ENCODE results near the gene HEATR1.
"Not testable (repeated sequence)": the region's sequence is repeated elsewhere in the genome, so short reads cannot be mapped to it uniquely, and the experiment has no call there.

Gene HEATR1

DNA sequence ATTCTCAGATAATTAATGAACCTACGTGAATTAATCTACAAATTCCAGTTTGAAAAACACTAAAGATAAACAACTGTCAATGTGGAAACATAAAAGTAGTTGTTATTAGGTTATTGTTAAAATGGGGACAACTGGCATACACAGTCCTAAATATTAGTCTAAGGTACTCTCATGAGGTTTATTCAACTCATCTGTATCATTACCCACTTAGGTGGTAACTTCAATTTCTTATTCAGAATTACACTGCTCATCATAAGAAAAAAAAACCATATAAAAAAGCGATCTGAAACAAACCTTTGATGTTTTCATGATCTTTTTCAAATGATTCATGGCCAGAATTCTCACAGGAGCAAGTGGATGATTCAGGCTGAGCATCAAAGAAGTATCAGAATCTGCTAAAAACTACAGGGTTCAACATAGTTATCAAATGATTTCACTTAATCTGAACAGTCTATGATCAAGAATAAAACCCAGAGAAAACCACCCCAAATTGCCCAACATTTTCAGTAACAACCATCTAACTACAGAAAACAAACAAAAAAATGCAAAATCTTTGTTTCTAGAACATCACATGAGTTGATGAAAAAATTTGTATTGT, 13.7 kb downstream of the HEATR1 start:
- no peak for DNase-seq (ENCODE audit: low spot score)

DNA sequence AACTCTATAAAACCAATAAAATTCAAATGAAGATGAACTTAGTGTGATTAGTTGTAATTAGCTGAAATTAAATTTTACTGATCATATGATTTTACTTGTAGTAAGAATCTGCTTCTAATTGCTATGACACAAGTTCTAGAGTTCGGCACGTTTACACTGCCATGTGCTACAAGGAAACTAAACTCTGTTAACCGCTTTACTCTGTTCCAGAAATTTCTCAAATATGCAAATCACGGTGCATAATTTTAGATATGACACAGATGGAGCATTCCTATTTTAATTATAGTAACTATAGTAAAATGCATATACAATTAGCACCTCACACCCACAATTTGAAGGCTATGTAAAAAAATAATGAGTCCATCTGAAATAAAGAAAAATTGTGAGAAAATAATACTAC, 14.8 kb downstream of the HEATR1 start:
- no peak for DNase-seq (ENCODE audit: low spot score)

DNA sequence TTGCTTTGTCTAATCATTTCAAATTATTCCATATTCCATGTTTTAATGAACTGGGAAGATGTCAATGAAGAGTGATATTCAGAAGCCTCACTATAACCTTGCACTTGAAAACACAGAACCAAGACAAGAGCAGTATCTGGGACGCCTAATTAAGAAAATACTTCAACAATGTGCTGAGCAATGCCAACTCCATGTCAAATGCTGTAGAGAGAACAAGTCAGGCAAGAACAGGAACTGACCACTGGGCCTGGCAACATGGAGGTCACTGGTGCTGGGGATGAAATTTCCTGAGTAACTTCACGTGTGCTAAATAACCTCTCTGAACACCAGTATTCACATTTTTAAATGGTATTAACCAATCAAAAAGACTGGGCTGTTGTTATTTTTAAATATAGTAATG, 22.8 kb downstream of the HEATR1 start:
- DNase-seq (ENCODE audit: low spot score): no peak

DNA sequence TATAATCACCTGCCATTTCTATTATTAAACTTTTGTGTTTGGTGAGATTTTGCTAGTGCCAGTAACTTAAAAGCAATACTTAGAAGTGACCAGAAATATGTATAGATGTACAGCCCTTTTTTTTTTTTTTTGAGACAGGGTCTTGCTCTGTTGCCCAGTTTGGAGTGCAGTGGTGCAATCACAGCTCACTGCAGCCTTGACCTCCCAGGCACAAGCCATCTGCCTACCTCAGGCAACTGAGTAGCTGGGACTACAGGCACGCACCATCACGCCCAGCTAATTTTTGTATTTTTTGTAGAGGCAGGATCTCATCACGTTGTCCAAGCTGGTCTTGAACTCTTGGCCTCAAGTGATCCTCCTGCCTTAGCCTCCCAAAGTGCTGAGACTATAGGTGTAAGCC, 23.9 kb downstream of the HEATR1 start:
- DNase-seq (ENCODE audit: low spot score): not testable (repeated sequence)

DNA sequence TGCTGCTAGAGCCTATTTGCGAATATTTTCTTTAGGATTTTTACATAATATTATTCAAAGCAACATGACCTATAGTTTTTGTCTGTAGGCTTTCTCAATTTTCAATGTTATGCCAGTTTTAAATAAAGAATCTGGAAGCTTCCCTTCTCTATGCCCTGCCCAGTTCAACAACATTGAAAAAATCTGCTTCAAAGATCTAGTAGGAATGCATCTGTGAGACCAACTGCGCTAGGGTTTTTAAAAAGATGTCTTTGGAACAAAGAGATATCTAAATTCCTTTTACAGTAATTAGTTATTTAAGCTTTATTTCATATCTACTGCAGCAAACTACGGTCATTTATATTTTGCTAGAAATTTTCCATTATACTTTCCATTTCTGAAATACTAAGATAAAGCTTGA, 25.7 kb downstream of the HEATR1 start:
- DNase-seq (ENCODE audit: low spot score): no peak

DNA sequence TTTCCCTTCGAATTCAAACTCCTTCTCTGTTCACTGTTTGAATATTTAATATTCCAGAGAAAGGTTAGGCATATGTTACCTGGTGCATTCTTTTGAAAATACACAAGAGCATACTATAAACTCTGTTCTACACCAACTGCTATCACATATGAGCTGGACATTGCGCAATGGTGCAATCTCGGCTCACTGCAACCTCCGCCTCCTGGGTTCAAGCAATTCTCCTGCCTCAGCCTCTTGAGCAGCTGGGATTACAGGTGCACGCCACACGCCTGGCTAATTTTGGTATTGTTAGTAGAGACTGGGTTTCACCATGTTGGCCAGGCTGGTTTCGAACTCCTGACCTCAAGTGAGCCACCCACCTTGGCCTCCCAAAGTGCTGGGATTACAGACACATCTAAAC, 27.3 kb downstream of the HEATR1 start:
- DNase-seq (ENCODE audit: low spot score): not testable (repeated sequence)

DNA sequence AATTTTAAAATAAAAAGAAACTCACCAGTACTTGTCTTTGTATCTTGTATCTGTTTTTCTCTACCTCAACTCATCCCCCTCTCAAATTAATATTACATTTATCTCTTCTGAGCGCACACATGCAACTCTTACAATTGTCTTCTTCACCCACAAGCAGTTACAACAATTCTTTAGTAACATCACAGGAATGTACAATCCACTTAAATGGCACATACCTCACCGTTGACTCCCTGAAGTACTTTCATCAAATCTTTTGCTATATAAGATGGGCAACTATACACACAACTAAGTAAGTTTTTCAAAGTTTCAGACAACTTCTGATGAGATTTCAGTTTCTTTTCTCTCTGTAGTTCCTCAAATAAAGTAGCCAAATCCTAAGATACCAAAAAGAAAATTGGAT, 28.3 kb downstream of the HEATR1 start:
- no peak for DNase-seq (ENCODE audit: low spot score)

DNA sequence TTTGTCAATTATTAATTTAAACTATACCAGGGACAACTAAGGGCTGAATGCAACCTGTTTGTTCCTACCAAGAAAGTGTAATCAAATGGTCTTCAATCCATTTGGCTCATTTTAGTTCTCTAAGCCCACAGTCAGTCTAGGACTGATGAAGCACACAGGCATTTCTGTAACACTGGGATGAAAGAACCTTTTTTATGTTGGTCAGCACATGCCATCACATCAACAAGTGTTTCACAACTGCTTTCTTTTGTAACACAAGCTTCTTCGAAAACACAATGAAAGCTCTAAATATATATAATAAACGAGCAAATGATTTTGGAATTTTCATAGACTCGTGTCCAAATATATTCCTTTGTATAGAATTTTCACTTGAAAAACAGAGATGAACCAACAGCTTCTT, 28.8 kb downstream of the HEATR1 start:
- no peak for DNase-seq (ENCODE audit: low spot score)

DNA sequence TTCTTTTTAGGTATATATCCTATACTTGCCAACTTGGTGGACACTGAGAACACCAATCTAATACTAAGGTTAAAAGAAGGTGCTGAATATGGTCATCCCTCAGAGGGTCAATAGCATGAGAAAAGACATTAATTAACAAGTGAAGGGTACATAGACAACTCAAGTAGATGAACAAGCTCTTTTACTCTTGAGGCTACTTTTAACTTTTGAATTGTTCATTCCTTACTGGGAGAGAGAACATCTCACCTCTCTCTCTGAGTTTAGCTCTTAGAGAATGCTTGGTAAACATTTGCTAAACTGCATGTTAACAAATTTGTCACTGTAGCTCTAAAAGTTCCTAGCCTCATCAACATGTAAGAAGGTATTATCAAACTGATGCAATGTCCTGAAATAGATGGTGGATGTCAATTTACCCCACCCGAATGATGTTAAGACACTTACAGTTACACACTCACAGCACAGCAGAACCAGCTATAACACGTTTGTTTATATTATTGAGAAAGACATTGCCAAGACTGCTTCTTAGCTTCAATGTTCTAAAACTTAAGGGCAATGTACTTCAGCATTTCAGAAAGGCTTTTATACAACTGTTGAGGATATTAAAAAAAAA, 35.9 kb downstream of the HEATR1 start:
- no peak for DNase-seq (ENCODE audit: low spot score)

DNA sequence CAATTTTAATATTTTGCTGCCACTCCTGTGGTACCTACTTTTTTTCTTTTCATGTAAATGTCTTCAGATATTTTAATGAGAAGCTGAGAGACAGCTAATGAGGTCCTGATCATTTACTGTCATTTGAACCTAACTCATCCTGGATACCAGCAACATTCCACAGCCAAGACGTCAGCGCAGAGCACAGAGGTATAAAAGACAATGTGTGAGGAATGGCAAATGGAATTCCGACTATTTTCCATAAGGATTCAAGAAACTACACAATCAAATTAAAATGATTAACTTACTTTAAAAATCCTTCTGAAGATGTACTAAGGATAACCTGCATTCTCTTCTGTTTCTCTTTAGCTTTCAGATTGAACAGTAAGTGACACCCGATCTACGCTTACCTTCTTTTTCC, 38.8 kb downstream of the HEATR1 start:
- no peak for DNase-seq (ENCODE audit: low spot score)

DNA sequence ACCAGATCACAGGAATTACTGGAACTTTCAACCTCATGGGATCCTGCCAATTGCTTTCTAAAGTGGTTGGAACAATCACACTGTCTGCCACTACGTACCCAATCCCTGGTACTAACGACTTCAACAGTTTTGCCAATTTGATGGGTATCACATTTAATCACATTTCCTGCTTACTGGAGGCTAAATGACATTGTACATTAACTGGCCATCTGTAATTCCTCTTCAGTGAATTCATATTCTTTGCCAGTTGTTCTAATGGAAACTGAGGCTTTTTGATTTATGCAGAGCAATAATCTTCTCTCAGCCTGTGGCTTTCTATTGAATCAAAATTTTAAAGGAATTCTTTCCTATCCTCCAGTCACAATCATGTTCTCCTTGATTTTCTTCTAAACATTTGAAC, 42.3 kb downstream of the HEATR1 start:
- DNase-seq (ENCODE audit: low spot score): no peak

DNA sequence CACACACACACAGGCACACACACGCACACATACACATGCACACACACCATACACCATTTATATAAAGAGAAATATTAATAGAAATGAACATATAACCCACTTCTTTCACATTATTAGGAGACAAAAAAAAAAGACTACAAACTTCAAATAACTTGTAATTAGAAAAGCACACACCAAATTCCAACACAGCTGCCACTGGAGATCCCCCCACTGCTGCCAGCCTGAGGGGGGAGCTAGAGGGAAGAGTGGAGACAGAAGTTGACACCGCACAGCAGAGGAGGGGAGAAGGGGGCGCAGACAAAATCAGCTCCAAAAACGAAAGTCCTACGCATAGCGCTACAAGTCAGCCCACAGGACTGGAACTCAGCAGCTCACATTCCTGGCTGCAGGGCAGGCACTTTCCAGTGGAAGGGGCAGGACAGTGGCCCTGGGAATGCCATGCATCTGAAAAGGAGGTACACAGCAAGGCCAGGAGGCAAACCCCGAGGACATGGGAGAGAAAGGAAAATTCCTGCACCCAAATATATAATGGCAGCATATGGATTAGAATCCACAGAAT, 44.0 kb downstream of the HEATR1 start:
- DNase-seq (ENCODE audit: low spot score): no peak

DNA sequence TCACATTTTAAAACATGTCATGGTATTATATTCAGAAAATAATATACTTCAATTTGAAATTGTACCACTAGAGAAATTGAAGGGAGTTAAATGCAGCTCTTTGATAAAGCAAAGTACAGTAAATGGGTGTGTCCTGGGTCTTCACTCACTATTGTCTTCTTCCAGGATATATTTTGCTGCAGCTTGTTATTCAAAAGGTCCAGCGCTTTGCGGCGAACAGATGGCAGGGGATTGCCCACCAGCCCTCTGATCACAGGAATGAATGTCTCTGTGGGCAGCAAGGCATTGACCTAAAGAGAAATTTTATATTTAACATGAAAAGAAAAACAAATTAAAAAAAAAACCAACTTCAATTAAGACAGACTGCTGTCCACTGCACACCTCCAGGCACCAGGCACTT, 45.5 kb downstream of the HEATR1 start:
- no peak for DNase-seq (ENCODE audit: low spot score)

DNA sequence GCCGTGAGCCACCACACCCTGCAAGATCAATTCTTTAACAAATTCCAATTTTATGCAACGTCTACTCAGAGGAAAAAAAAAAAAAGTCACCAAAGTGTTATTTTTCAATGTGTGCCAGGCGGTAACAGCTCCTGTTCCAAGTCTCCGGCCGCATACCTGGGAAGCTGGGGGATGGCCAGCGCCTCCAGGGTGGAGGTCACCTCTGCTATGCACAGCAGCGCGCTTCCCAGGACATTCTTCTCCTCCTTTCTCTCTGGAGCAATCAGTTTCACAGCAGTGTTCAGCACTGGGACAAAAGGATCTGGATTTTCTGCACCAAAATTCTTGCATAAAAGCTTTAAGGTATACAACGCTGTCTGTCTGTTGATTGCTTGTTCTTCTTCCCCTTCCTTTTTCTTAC, 46.2 kb downstream of the HEATR1 start:
- DNase-seq (ENCODE audit: low spot score): no peak

DNA sequence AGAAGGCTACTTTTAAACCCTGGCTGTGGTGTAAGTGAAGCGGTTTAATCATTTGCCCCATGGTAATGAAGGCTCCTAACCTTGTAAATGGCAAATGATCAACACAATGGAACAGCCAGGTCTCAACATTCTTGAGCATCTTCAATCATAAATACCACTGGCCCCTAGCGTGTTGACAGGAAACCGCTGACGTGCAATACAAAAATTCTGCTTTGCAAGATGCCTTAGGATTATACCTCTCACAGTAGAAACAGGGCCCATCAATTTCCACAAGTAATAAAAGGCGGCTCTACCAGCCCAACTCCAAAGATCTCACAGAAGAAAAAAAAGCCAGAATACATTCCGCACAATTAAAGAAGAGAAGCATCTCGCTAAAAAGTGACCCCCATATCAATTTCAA, 47.7 kb downstream of the HEATR1 start:
- DNase-seq (ENCODE audit: low spot score): no peak

DNA sequence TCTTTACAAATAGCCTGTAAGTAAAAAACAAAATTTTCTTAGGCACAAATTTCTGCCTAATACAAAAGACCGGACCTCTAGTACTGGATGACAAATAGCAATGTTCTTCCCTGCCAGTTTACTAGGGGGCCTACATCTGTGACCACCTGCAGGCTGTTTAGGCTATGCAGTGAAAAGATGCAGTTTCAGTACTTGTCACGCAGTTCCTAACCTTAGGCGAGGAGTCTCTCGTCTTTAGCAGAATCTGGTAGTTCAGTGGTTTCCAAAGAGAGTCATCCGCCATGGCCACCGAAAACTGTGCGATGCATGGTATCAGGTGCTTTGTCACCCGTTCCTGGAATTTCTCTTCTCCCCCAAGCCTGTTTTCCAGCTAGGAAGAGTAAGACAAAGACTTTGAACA, 50.9 kb downstream of the HEATR1 start:
- no peak for DNase-seq (ENCODE audit: low spot score)

DNA sequence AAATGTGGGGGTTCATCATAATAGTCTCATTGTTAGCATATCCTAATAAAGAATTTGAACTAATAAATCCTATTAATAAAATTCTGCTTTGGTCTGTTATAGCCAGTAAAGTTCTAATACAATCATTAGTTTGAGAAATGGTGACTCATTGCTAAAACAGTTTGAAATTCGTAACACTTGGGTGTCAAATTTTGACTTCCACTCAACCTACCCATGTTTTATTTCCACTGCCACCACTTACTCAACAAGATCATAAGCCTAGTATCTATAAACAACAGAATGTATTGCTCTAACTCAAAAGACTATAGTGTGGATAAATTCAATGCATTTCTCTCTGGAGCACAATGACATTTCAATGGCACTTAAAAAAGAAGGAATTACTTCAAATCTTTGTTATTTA, 51.4 kb downstream of the HEATR1 start:
- no peak for DNase-seq (ENCODE audit: low spot score)

DNA sequence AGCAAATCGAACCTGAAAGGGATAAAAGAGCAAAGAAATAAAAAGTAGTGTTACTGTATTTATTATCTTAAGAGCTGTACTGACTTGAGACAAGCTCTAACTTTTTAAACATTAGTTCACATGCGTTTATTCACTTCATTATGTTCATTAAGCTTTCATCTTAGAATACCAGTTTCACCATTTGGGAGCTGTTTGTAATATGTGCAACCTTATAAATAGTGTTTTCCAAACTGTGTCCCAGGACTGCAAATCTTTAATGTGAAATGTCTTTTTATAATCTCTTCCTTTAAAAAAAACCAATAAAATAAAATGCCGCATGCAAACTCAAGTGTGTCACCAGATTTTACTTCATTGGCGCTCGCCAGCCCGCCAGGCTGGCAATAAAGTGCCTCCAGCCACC, 52.2 kb downstream of the HEATR1 start:
- DNase-seq (ENCODE audit: low spot score): no peak

DNA sequence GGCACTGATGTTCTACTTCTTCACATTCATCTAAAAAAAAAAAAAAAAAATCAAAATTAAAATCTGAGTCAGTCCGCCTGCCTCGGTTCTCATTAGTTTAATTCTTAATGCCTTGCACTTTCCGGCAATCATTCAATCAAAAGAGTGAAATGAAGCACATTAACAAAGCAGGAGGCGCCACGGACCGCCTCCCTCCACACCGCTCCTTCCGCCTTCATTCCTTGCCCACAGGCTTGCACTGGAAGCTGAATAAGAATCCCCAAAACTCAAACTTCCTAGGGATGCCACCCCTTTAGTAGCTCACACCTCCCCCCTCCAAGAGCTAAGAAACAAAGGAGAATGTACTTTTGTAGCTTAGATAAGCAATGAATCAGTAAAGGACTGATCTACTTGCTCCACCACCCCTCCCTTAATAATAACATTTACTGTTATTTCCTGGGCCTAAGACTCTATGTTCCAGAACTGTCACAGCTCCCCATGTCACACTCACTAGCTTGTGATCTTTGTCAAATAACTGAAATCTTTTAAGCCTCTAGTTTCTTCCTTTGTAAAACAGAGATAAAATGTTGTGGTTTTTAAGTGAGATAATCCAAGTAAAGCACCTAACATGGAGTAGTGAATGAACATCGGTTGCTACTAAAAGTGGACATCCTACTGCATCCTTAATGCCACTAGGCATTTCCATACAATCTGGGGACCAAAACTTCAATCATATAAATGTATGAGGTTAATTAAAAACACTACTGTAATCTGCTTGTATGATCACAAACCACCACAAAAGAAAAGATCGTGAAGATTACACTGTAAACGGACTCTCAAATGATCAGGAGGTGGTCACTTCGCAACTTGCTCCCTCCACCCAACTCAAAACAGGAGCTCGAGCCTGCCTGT, 53.1 kb downstream of the HEATR1 start:
- no peak for DNase-seq (ENCODE audit: low spot score)

DNA sequence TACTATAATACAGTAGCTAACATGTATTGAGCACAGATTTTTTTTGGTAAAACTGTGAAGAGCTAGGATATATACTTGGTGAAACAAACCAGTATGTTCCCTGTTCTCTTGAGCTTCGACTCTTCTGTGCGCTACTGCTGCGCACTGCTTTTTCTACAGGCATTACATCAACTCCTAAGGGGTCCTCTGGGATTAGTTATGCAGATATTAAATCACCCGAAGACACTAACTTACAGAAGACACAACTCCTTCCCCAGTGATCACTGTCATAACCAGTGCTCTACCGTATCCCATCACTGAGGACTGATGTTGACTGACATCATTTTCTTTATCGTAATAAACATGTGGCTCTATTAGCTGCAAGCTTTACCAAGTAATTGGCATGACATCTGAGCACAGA, 55.9 kb downstream of the HEATR1 start:
- DNase-seq (ENCODE audit: low spot score): no peak

DNA sequence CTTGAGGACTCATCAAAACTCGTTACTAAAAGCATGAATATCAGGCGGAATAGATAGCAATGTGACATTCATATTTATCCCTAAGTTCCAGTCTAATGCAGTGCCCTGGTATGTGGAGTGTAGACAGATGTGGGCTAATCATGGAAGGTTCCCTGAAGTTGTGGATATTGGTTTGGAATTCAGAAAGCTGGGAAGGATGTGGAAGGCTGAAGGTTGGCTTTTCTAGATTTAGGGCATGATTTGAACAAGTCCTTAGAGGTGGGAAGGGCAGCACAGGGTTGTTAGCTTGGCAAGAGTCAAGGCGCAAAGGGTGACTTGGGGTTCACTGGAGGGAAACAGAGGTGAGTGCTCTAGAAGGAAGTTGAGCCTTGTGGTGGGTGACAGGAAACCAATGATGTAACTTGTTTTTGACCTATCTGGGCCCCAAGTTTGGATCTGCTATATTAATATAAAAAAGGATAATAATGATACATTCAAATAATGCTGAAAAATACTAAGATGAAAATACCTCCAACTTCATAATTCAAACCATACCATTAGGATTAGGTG, 58.6 kb downstream of the HEATR1 start:
- DNase-seq (ENCODE audit: low spot score): no peak

DNA sequence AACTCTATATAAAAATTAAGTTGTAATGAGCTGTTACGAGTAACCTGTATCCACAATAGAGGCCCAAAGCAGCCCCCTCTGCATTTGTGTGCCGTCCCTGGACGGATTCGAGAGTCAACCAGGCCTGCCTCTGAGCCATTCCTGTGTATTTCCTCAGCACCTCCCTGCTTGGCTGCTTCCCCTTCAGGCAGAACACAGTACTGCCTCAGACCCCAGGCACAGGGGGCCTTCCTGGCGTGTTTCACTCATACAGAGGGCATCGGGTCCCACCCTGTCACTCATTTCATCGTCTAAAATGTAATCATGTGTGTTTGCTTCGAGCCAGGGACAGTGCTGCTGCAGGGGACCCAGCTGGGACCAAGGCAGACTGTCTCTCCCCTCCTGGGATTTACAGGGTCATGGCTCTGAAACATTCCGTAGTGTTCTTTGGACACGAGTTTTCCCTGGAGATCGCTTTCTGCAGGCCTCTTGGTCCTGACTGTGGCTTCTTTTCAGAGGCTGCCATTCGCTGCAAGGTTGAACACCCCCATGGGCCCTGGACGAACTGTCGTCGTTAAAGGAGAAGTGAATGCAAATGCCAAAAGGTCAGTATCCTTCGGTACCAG, 61.1 kb downstream of the HEATR1 start:
- no peak for DNase-seq (ENCODE audit: low spot score)
